Activated CD4-positive, alpha-beta T cell treated with anti-CD3 and anti-CD28 coated beads for 36 hours (primary cell): ENCODE data around the gene UCHL1. TPM values are rescaled to one million over a fixed set of nuclear protein-coding genes. Genes with fewer than 3 reads are reported as not detected.
"Not testable (repeated sequence)": the region's sequence is repeated elsewhere in the genome, so short reads cannot be mapped to it uniquely, and the experiment has no call there.

ENCODE experiments used
- ATAC-seq: fragments of 200-7000 bp; cut with Tn5 transposase; one replicate; pipeline ENCODE4 v1.10.0; 2021; ENCODE audit warnings: mild to moderate bottlenecking, moderate library complexity
- CTCF ChIA-PET: fragments of 350-600 bp; sonication (Branson Sonifier 250); formaldehyde crosslinking; loops from one replicate; lab custom pipeline; 2021; ENCODE audit warnings: antibody characterized with exemption; lab: Charles Lee
- POLR2A ChIA-PET: fragments of 350-600 bp; sonication (Branson Sonifier 250); formaldehyde crosslinking; loops from one replicate; lab custom pipeline; 2021; ENCODE audit warnings: antibody characterized with exemption, inconsistent platforms; lab: Charles Lee
- DNase-seq: peaks from one replicate; pipeline ENCODE4 v3.0.0-alpha.2; 2020
- H3K27ac Mint-ChIP-seq: one replicate; pipeline ENCODE4 v1.8.0; 2021; ENCODE audit warnings: mixed read lengths
- H3K27me3 Mint-ChIP-seq: one replicate; pipeline ENCODE4 v1.8.0; 2021; ENCODE audit warnings: mixed read lengths
- H3K36me3 Mint-ChIP-seq: one replicate; pipeline ENCODE4 v1.8.0; 2021; ENCODE audit warnings: low read depth, mixed read lengths
- H3K4me1 Mint-ChIP-seq: one replicate; pipeline ENCODE4 v1.8.0; 2021; ENCODE audit warnings: mixed read lengths
- H3K4me3 Mint-ChIP-seq: one replicate; pipeline ENCODE4 v1.8.0; 2021; ENCODE audit warnings: mild to moderate bottlenecking, moderate library complexity, mixed read lengths
- H3K9me3 Mint-ChIP-seq: one replicate; pipeline ENCODE4 v1.8.0; 2021; ENCODE audit warnings: low read depth, mixed read lengths
- intact Hi-C, 2 experiments: fragments of 100-400 bp; cut with DNase I in 1 of 2; cut with micrococcal nuclease in 1 of 2; formaldehyde crosslinking; loops; one replicate each; pipeline versions ENCODE4 v1.14.2 to v1.15.1; 2022 to 2024; cut with DNase I, micrococcal nuclease
- total RNA-seq, 2 experiments: library from RNA; stranded (reverse); gene quantifications; one replicate each; pipeline ENCODE4 v1.2.3, GENCODE V29; 2021

UCHL1 gene
- total RNA-seq, 2 experiments from 2014 or later: 1.5 to 1.7 TPM

GRCh38 chr4:41315426-41315825 is 58.7 kb downstream of the UCHL1 start:
- POLR2A ChIA-PET, intact Hi-C loops, H3K27ac Mint-ChIP-seq, CTCF ChIA-PET, DNase-seq, H3K4me1 Mint-ChIP-seq, ATAC-seq, H3K9me3 Mint-ChIP-seq, H3K4me3 Mint-ChIP-seq, H3K36me3 Mint-ChIP-seq: not testable (repeated sequence)
- peaks cover 12% of the 10 kb centered on the region for H3K27me3 Mint-ChIP-seq

GRCh38 chr4:41315862-41316261 is 59.1 kb downstream of the UCHL1 start:
- DNase-seq: no peak
- Mint-ChIP-seq H3K36me3 (no peaks in the 10 kb centered on the region), H3K4me3 (no peak overlapping the region), H3K9me3 (peaks cover under 1% of the 10 kb centered on the region), H3K27me3 (peaks cover 9% of the 10 kb centered on the region), H3K27ac (no peak overlapping the region), H3K4me1 (no peaks in the 10 kb centered on the region)
- ChIA-PET CTCF (interaction anchor here (0.9 kb wide), 1 partner anchor 9 kb away, joined by 3 read pairs; no protein-coding TSS in a partner anchor), POLR2A (no interaction called here)
- no peak for ATAC-seq
- intact Hi-C loops: no loop called here

Other genes with a start within 250 kb of the UCHL1 start
- 1 to 10 TPM; 1.3 to 1.5 TPM for gene APBB2, start 42.4 kb upstream of the UCHL1 start, total RNA-seq